Left ventricle myocardium inferior (tissue), 1 donor: ENCODE results near the gene HOXA4. TPM values are rescaled to one million over a fixed set of nuclear protein-coding genes. Genes with fewer than 3 reads are reported as not detected.

Source experiments
- DNase-seq: peaks from one replicate; pipeline ENCODE4 v3.0.0-alpha.2; 2020
- H3K27ac ChIP-seq: fragments of 200-600 bp; replicated peaks from 2 replicates; pipeline ENCODE4 v1.8.0; 2021
- H3K27me3 ChIP-seq: fragments of 200-600 bp; 2 replicates; pipeline ENCODE4 v1.8.0; 2021; ENCODE audit warnings: low read depth
- H3K36me3 ChIP-seq: fragments of 200-600 bp; 2 replicates; pipeline ENCODE4 v1.8.0; 2021
- H3K4me1 ChIP-seq: fragments of 200-600 bp; 2 replicates; pipeline ENCODE4 v1.8.0; 2021
- H3K4me3 ChIP-seq: fragments of 200-600 bp; 2 replicates; pipeline ENCODE4 v1.8.0; 2021; ENCODE audit warnings: mild to moderate bottlenecking, moderate library complexity
- H3K9me3 ChIP-seq: fragments of 200-600 bp; replicated peaks from 2 replicates; pipeline ENCODE4 v1.8.0; 2021
- CTCF ChIP-seq: fragments of 200-600 bp; IDR thresholded peaks from 2 replicates; pipeline ENCODE4 v1.8.0; 2021; ENCODE audit warnings: antibody characterized with exemption, mild to moderate bottlenecking, borderline replicate concordance
- intact Hi-C: fragments of 100-400 bp; cut with micrococcal nuclease; formaldehyde crosslinking; loops from one replicate; pipeline ENCODE4 v1.11.0; 2022
- total RNA-seq: library from RNA; stranded (reverse); fragmentation: NEBNext Ultra II Directional; extraction: Animal tissue kit (Norgen Biotek cat#: 25700); gene quantifications from one replicate; pipeline ENCODE4 v1.2.1, GENCODE V29; 2021
- donor health status: DM: no; HTN: yes; CAD: no; lungs with severe emphysema.

HOXA4 gene
- total RNA-seq, 1 donor from 2014 or later = not detected

- no peaks in the 10 kb centered on the region for H3K9me3 ChIP-seq
- no peaks in the 10 kb centered on the region for H3K36me3 ChIP-seq
- no peak for DNase-seq
- intact Hi-C loops = no loop called here
- no peak overlapping the region for H3K4me3 ChIP-seq
- H3K4me1 ChIP-seq = peaks cover 55% of the 10 kb centered on the region
- H3K27me3 ChIP-seq = peaks cover 100% of the 10 kb centered on the region
- no peak overlapping the region for H3K27ac ChIP-seq
- no peak for TF ChIP-seq CTCF
These were observed 15.4 kb upstream of the HOXA4 start for GRCh38 chr7:27145914-27146412.

- Histone ChIP-seq H3K36me3 (no peaks in the 10 kb centered on the region), H3K4me1 (peaks cover 49% of the 10 kb centered on the region), H3K27me3 (peaks cover 100% of the 10 kb centered on the region), H3K27ac (no peak overlapping the region), H3K4me3 (no peak overlapping the region), H3K9me3 (no peaks in the 10 kb centered on the region)
- intact Hi-C loops = no loop called here
- TF ChIP-seq CTCF = no peak
- DNase-seq = no peak
These were observed 14.8 kb upstream of the HOXA4 start for GRCh38 chr7:27145165-27145913.

GRCh38 chr7:27144781-27145164, 14.2 kb upstream of the HOXA4 start:
- peaks cover 49% of the 10 kb centered on the region for H3K4me1 ChIP-seq
- DNase-seq = no peak
- intact Hi-C loops = no loop called here
- H3K4me3 ChIP-seq = no peak overlapping the region
- no peaks in the 10 kb centered on the region for H3K36me3 ChIP-seq
- no peaks in the 10 kb centered on the region for H3K9me3 ChIP-seq
- no peak for TF ChIP-seq CTCF
- H3K27ac ChIP-seq = no peak overlapping the region
- H3K27me3 ChIP-seq = peaks cover 100% of the 10 kb centered on the region

- H3K27ac ChIP-seq = no peak overlapping the region
- DNase-seq = no peak
- peaks cover 100% of the 10 kb centered on the region for H3K27me3 ChIP-seq
These were observed 13.6 kb upstream of the HOXA4 start for GRCh38 chr7:27143950-27144780.

More at GRCh38 chr7:27143950-27144780, 13.6 kb upstream of the HOXA4 start:
- Histone ChIP-seq H3K36me3 (no peaks in the 10 kb centered on the region), H3K9me3 (no peaks in the 10 kb centered on the region), H3K4me3 (peak overlapping the region; percentile 64), H3K4me1 (peaks cover 55% of the 10 kb centered on the region)
- TF ChIP-seq CTCF = no peak
- intact Hi-C loops = no loop called here
